ENCODE measurements around the gene CTSZ. TPM values are rescaled to one million over a fixed set of nuclear protein-coding genes. Genes with fewer than 3 reads are reported as not detected.
A peak's percentile ranks its signal among the peaks of the same experiment; 100 is the strongest.
"Not testable (repeated sequence)": the region's sequence is repeated elsewhere in the genome, so short reads cannot be mapped to it uniquely, and the experiment has no call there.

CTSZ gene
- total RNA-seq, 2 donors from 2014 or later = 27.4 to 30.1 TPM

DNA sequence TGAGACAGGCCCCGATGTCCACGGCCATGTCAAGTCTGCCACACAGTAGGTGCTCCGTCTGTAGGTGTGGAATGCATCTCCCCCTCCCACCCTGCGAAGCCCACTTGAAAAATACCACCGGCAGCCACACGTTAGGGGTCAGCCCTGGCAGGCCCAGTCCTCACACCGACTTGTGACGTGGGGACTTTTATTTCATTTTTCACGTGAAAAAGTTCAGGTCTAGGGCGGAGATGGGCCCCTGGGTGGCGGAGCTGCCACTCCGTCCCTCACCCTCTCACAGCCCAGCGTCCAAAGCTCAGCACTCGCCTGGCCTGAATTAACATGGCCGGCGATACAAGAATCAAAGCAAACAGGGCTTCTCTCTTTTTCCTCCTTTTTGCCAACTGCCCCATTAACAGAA, 8.4 kb upstream of the CTSZ start:
- Mint-ChIP-seq H3K4me1 (peaks cover 41% of the 10 kb centered on the region), H3K27ac (no peak overlapping the region), H3K36me3 (ENCODE audit: low read depth) (no peaks in the 10 kb centered on the region), H3K27me3 (no peaks in the 10 kb centered on the region), H3K4me3 (no peak overlapping the region)
- no peaks in the 10 kb centered on the region for H3K9me3 ChIP-seq (ENCODE audit: control insufficient read depth, low read length, poor library complexity, severe bottlenecking)
- DNase-seq = no peak
- ATAC-seq = no peak

GRCh38 chr20:59014680-59015389, 7.8 kb upstream of the CTSZ start:
- Mint-ChIP-seq H3K27ac (peak overlapping the region; percentile 71), H3K36me3 (ENCODE audit: low read depth) (no peaks in the 10 kb centered on the region), H3K4me1 (peaks cover 41% of the 10 kb centered on the region), H3K4me3 (no peak overlapping the region), H3K27me3 (no peaks in the 10 kb centered on the region)
- DNase-seq (no peak), ATAC-seq (no peak)
- no peaks in the 10 kb centered on the region for H3K9me3 ChIP-seq (ENCODE audit: control insufficient read depth, low read length, poor library complexity, severe bottlenecking)

DNA sequence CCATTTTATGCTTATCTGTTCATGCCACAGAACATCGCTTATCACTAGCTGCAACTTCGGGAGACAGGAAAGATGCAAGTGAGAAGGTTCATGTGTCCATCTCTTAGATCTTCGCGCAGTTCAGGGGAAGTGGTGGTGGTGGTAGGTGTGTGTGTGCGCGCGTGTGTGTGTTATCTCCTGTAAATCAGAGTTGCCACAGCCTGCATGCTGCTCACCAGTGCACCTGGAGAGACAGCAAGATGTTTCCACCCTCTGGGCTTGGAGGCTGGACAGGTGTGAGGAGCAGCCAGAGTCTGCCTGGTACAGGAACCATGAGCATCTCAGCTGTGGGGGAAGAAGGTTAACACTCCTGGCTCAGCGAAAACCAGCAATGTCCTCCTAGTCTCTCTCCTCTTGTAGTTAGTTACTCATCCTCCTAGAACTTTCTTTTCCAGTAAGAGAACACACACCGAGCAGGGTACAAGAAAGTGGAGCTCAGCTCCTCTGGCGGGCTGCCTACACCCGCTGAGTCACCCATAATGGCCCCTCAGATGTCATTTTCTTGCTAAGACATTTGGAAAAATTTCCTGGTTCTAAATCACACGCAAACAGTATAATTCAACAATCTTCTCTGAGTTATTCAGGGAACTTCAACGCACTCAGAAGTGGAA, 7.0 kb upstream of the CTSZ start:
- Mint-ChIP-seq H3K27me3 (no peaks in the 10 kb centered on the region), H3K36me3 (ENCODE audit: low read depth) (no peaks in the 10 kb centered on the region), H3K4me1 (peaks cover 40% of the 10 kb centered on the region), H3K27ac (peak overlapping the region; percentile 71), H3K4me3 (peak overlapping the region; percentile 49)
- H3K9me3 ChIP-seq (ENCODE audit: control insufficient read depth, low read length, poor library complexity, severe bottlenecking) = no peaks in the 10 kb centered on the region
- peak; percentile 85 for ATAC-seq
- no peak for DNase-seq

DNA sequence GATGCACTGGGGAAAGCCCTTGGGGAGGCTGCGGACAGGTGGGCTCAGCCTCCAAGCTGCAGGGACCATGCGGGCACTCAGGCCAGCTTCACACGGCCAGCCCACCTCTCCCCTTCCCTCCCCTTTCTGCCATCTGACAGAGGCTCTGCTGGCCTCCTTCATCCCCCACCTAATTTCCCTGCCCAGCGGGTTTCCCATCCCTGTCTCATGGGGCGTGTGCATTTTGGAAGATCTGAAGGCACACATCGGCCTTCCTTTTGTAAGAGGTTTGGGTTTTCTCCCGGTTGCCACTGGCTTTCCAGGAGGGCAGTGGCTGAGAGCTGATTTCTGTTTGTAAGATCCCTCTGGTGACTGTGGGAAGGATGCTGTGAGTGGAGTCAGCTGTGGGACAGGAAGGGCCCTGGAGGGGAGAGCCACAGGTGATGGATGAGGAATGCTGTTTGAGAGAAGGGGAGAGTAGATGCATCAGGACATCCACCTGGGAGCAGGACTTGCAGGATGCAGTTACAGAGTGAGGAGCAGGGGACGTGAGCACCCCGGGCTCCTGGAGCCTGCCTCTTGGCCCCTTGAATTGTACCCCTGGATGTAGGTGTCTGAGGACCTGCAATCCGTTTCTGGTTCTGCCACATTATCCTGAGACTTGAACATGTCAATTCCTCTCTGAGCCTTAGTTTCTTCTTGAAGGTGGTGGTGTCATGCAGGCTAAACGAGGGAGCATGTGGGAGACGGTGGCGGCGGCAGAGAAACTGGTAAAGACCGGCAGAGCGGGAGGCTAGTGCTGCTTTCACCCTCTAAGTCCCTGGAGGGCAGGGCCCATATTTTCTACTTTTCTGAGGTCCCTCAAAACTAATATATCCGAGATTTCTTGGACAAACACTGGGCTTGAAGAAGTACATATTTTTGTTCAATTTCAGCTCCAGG, 6.2 kb upstream of the CTSZ start:
- DNase-seq = no peak
- H3K4me1 Mint-ChIP-seq = peaks cover 39% of the 10 kb centered on the region

GRCh38 chr20:59011874-59012157, 4.8 kb upstream of the CTSZ start:
- H3K27me3 Mint-ChIP-seq; H3K27ac Mint-ChIP-seq; H3K4me3 Mint-ChIP-seq; ATAC-seq; DNase-seq; H3K36me3 Mint-ChIP-seq (ENCODE audit: low read depth); H3K9me3 ChIP-seq (ENCODE audit: control insufficient read depth, low read length, poor library complexity, severe bottlenecking): not testable (repeated sequence)
- H3K4me1 Mint-ChIP-seq = peaks cover 33% of the 10 kb centered on the region

More for the DNA sequence above, 6.2 kb upstream of the CTSZ start:
- no peak for ATAC-seq
- H3K9me3 ChIP-seq (ENCODE audit: control insufficient read depth, low read length, poor library complexity, severe bottlenecking) = no peaks in the 10 kb centered on the region
- Mint-ChIP-seq H3K27ac (peak overlapping the region; percentile 71), H3K36me3 (ENCODE audit: low read depth) (no peaks in the 10 kb centered on the region), H3K27me3 (no peaks in the 10 kb centered on the region), H3K4me3 (peak overlapping the region; percentile 39)

GRCh38 chr20:59010995-59011873, 4.2 kb upstream of the CTSZ start:
- Mint-ChIP-seq H3K4me3 (no peak overlapping the region), H3K27ac (no peak overlapping the region), H3K27me3 (no peaks in the 10 kb centered on the region), H3K4me1 (peaks cover 29% of the 10 kb centered on the region), H3K36me3 (ENCODE audit: low read depth) (no peaks in the 10 kb centered on the region)
- no peaks in the 10 kb centered on the region for H3K9me3 ChIP-seq (ENCODE audit: control insufficient read depth, low read length, poor library complexity, severe bottlenecking)
- ATAC-seq (no peak), DNase-seq (no peak)

- ATAC-seq (no peak), DNase-seq (no peak)
- Mint-ChIP-seq H3K36me3 (ENCODE audit: low read depth) (no peaks in the 10 kb centered on the region), H3K4me3 (no peak overlapping the region), H3K4me1 (peaks cover 31% of the 10 kb centered on the region), H3K27me3 (no peaks in the 10 kb centered on the region), H3K27ac (no peak overlapping the region)
- H3K9me3 ChIP-seq (ENCODE audit: control insufficient read depth, low read length, poor library complexity, severe bottlenecking) = no peaks in the 10 kb centered on the region
These were observed 3.4 kb upstream of the CTSZ start for GRCh38 chr20:59010321-59010994.

GRCh38 chr20:59008715-59009336, 1.8 kb upstream of the CTSZ start:
- H3K4me1 Mint-ChIP-seq = peaks cover 38% of the 10 kb centered on the region
- H3K4me3 Mint-ChIP-seq = no peak overlapping the region
- DNase-seq (no peak), ATAC-seq (no peak)
- no peak overlapping the region for H3K27ac Mint-ChIP-seq
- H3K9me3 ChIP-seq (ENCODE audit: control insufficient read depth, low read length, poor library complexity, severe bottlenecking) = no peaks in the 10 kb centered on the region
- no peaks in the 10 kb centered on the region for H3K36me3 Mint-ChIP-seq (ENCODE audit: low read depth)
- no peaks in the 10 kb centered on the region for H3K27me3 Mint-ChIP-seq

DNA sequence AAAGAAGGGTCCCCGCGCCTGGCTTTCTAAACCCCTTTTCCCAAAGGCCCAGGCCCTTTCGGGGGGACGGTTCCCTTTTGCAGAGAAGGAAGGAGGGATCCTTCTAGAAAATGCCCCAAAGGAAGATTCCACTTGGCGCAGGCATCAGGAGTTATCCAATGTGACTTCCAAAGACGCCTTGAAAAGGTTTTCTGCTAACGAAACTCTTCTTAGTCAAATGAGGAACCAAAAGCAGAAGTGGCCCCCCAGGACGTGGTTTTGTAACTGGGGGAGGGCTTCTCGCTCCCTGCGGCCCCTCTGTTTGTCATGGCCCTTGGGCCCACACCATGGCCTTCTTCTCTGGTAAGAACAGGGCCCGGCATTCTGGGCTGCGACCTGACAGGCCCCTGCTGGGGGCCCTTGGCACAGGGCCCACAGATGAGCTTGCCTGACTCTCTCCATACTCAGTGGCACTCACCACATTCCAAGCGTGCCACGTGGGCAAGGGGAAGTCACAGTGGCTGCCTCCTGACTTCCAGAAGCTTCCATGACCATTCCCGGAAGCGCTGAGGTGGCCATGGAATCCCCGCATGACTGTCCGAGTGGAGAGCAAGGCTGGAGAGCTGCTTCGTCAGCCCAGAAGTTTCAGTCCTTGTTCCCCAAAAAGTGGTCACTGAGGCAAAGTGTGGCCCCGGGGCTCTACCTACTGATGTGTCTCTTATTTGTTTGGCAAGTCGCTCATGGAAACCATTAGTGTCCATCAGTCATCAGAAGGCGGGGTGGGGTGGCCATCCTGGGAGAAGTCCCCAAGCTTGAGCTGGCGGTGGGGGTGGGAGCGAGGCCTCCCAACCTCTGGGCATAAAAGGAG, 834 bp upstream of the CTSZ start:
- DNase-seq = no peak
- Mint-ChIP-seq H3K36me3 (ENCODE audit: low read depth) (no peaks in the 10 kb centered on the region), H3K27ac (no peak overlapping the region), H3K27me3 (no peaks in the 10 kb centered on the region), H3K4me3 (peak overlapping the region; percentile 91), H3K4me1 (peaks cover 37% of the 10 kb centered on the region)
- H3K9me3 ChIP-seq (ENCODE audit: control insufficient read depth, low read length, poor library complexity, severe bottlenecking) = no peaks in the 10 kb centered on the region
- no peak for ATAC-seq

DNA sequence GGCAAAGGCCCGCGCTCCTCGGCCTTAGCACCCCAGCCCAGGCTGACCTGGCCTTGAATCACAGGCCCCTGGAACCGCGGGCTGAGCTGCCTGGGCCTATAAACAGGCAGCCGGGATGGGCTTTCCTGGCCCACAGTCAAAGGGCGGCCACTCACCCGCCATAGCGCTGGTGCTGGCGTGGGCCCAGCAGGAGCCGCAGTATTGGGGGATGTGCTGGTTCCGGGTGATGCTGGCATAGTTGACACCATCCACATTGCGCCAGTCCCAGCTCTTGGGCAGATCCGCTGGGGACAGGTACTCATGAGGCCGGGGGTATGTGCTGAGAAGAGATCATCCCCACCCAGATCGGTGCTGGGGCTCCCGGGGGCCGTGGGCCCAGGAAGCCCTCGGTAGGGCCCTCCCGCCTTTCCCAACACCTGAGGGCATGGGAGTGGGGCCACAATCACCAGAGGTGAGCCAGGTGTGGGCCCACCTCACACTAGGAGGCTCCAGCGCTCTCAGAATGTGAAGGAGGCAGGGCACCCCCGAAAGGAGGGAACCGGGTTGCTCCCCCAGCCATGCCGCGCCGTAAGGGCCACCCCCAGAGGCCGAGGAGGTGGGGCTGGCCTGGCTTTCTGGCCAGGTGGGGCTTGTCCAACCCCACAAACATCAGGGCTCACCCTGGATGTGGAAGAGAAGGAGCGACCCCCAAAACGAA, 739 bp downstream of the CTSZ start:
- Mint-ChIP-seq H3K27ac (peak overlapping the region; percentile 95), H3K36me3 (ENCODE audit: low read depth) (no peaks in the 10 kb centered on the region), H3K4me1 (peaks cover 35% of the 10 kb centered on the region), H3K4me3 (peak overlapping the region; percentile 91), H3K27me3 (no peaks in the 10 kb centered on the region)
- ATAC-seq (peak; percentile 1), DNase-seq (no peak)
- no peaks in the 10 kb centered on the region for H3K9me3 ChIP-seq (ENCODE audit: control insufficient read depth, low read length, poor library complexity, severe bottlenecking)

GRCh38 chr20:59005523-59006166, 1.4 kb downstream of the CTSZ start:
- peaks cover 33% of the 10 kb centered on the region for H3K4me1 Mint-ChIP-seq
- peak overlapping the region; percentile 91 for H3K4me3 Mint-ChIP-seq
- no peaks in the 10 kb centered on the region for H3K9me3 ChIP-seq (ENCODE audit: control insufficient read depth, low read length, poor library complexity, severe bottlenecking)
- no peaks in the 10 kb centered on the region for H3K36me3 Mint-ChIP-seq (ENCODE audit: low read depth)
- H3K27me3 Mint-ChIP-seq = no peaks in the 10 kb centered on the region
- ATAC-seq (no peak), DNase-seq (no peak)
- peak overlapping the region; percentile 95 for H3K27ac Mint-ChIP-seq

Data from T-helper 17 cell (primary cell).